ENCODE measurements around the gene SMPD4.
A peak's percentile ranks its signal among the peaks of the same experiment; 100 is the strongest.
"Not testable (repeated sequence)": the region's sequence is repeated elsewhere in the genome, so short reads cannot be mapped to it uniquely, and the experiment has no call there.

Gene SMPD4

GRCh38 chr2:130155956-130156623 lies 25.3 kb downstream of the SMPD4 start:
- DNase-seq = peak; percentile 80

- no peak for DNase-seq
Observed at GRCh38 chr2:130154773-130155765, 26.3 kb downstream of the SMPD4 start.

- not testable (repeated sequence) for DNase-seq
Observed at GRCh38 chr2:130154423-130154770, 27.0 kb downstream of the SMPD4 start.

- not testable (repeated sequence) for DNase-seq
Observed at GRCh38 chr2:130153721-130154422, 27.5 kb downstream of the SMPD4 start.

- no peak for DNase-seq
Observed at GRCh38 chr2:130152816-130153595, 28.4 kb downstream of the SMPD4 start.

GRCh38 chr2:130152136-130152815 lies 29.1 kb downstream of the SMPD4 start:
- not testable (repeated sequence) for DNase-seq

- not testable (repeated sequence) for DNase-seq
Observed at GRCh38 chr2:130151145-130151512, 30.3 kb downstream of the SMPD4 start.

- DNase-seq = no peak
Observed at GRCh38 chr2:130150181-130151144, 30.9 kb downstream of the SMPD4 start.

GRCh38 chr2:130148515-130148914 lies 32.9 kb downstream of the SMPD4 start:
- DNase-seq = not testable (repeated sequence)

GRCh38 chr2:130145006-130145414 lies 36.4 kb downstream of the SMPD4 start, which contains the start of gene CCDC74B:
Gene CCDC74B, minus strand, starts transcription at chr2:130145112. Its CDS starts 116 bp downstream, at chr2:130144996.
- DNase-seq = peak; percentile 43

- not testable (repeated sequence) for DNase-seq
Observed at GRCh38 chr2:130143266-130144039, 37.9 kb downstream of the SMPD4 start.

GRCh38 chr2:130142396-130143265 lies 38.8 kb downstream of the SMPD4 start:
- DNase-seq = not testable (repeated sequence)

- DNase-seq = not testable (repeated sequence)
Observed at GRCh38 chr2:130141645-130142370, 39.6 kb downstream of the SMPD4 start.

- not testable (repeated sequence) for DNase-seq
Observed at GRCh38 chr2:130141002-130141401, 40.4 kb downstream of the SMPD4 start.

- DNase-seq = not testable (repeated sequence)
Observed at GRCh38 chr2:130140516-130140915, 40.9 kb downstream of the SMPD4 start.

GRCh38 chr2:130139331-130140280 lies 41.8 kb downstream of the SMPD4 start:
- DNase-seq = not testable (repeated sequence)

- not testable (repeated sequence) for DNase-seq
Observed at GRCh38 chr2:130138841-130139251, 42.6 kb downstream of the SMPD4 start.
